Activated naive CD8-positive, alpha-beta T cell (primary cell): Measurements from ENCODE around the gene GPD2.

ENCODE experiments used
- H3K27ac Mint-ChIP-seq: one replicate; pipeline ENCODE4 v1.8.0; 2021; ENCODE audit warnings: mixed read lengths
- H3K27me3 Mint-ChIP-seq: one replicate; pipeline ENCODE4 v1.8.0; 2021; ENCODE audit warnings: mixed read lengths
- H3K36me3 Mint-ChIP-seq: one replicate; pipeline ENCODE4 v1.8.0; 2021; ENCODE audit warnings: mixed read lengths
- H3K4me1 Mint-ChIP-seq: one replicate; pipeline ENCODE4 v1.8.0; 2021; ENCODE audit warnings: low read depth, mixed read lengths
- H3K4me3 Mint-ChIP-seq: one replicate; pipeline ENCODE4 v1.8.0; 2021; ENCODE audit warnings: mild to moderate bottlenecking, mixed read lengths
- H3K9me3 Mint-ChIP-seq: one replicate; pipeline ENCODE4 v1.8.0; 2021; ENCODE audit warnings: low read depth, mixed read lengths

Gene GPD2

GRCh38 chr2:156455361-156455975 lies 19.3 kb downstream of the GPD2 start:
- Mint-ChIP-seq H3K36me3 (peaks cover 12% of the 10 kb centered on the region), H3K4me3 (no peak overlapping the region), H3K27ac (no peak overlapping the region), H3K4me1 (peaks cover 22% of the 10 kb centered on the region), H3K9me3 (no peaks in the 10 kb centered on the region), H3K27me3 (no peaks in the 10 kb centered on the region)

DNA sequence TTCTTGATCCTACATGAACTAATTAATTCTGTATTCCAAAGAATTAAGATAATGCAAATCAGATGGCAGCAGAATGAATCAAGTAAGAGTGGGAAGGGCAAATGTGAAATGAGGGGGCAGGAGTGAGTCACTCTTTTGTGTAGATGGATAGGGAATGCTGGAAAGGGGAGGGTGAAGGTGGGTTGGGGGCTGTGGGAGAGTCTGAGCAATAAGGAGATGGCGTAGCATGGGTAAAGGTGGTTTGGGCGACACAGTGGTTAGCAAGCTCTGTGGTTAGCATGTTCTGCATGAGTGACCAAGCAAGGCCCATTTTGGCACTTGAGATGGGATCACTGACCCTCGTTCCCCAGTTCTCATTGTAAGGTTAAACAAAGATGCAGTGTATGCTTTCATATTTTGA lies 20.4 kb downstream of the GPD2 start:
- H3K4me1 Mint-ChIP-seq = peaks cover 23% of the 10 kb centered on the region
- no peak overlapping the region for H3K4me3 Mint-ChIP-seq
- no peaks in the 10 kb centered on the region for H3K9me3 Mint-ChIP-seq
- H3K36me3 Mint-ChIP-seq = peaks cover 14% of the 10 kb centered on the region
- H3K27me3 Mint-ChIP-seq = no peaks in the 10 kb centered on the region
- no peak overlapping the region for H3K27ac Mint-ChIP-seq

GRCh38 chr2:156457523-156458517 lies 21.6 kb downstream of the GPD2 start:
- Mint-ChIP-seq H3K4me1 (peaks cover 23% of the 10 kb centered on the region), H3K9me3 (no peaks in the 10 kb centered on the region), H3K27me3 (no peaks in the 10 kb centered on the region), H3K36me3 (peaks cover 11% of the 10 kb centered on the region), H3K27ac (no peak overlapping the region), H3K4me3 (no peak overlapping the region)

DNA sequence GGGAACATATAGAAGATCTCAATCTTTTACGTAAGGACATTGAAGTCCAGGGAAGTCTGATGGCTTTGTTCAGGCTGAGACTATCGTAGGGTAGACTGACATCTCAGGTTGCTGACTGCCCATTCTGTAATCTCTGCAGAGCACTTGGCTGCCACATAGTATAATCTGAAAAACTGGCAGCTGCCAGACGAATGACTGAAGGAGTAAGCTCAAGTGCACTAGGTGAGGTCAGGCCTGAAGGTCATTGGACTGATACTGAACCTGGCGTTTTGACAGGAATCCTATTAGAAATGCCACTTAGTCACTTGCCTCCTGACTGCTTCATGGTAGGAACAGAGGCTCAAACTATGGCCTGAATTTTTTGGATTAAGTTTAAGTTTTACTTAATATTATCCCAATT lies 23.5 kb downstream of the GPD2 start:
- peaks cover 8% of the 10 kb centered on the region for H3K36me3 Mint-ChIP-seq
- H3K9me3 Mint-ChIP-seq = no peaks in the 10 kb centered on the region
- H3K27me3 Mint-ChIP-seq = no peaks in the 10 kb centered on the region
- peaks cover 20% of the 10 kb centered on the region for H3K4me1 Mint-ChIP-seq
- H3K27ac Mint-ChIP-seq = no peak overlapping the region
- H3K4me3 Mint-ChIP-seq = no peak overlapping the region

GRCh38 chr2:156464106-156464505 lies 27.9 kb downstream of the GPD2 start:
- H3K4me1 Mint-ChIP-seq = peaks cover 15% of the 10 kb centered on the region
- H3K27me3 Mint-ChIP-seq = no peaks in the 10 kb centered on the region
- H3K4me3 Mint-ChIP-seq = no peak overlapping the region
- H3K27ac Mint-ChIP-seq = no peak overlapping the region
- peaks cover 2% of the 10 kb centered on the region for H3K36me3 Mint-ChIP-seq
- H3K9me3 Mint-ChIP-seq = no peaks in the 10 kb centered on the region

DNA sequence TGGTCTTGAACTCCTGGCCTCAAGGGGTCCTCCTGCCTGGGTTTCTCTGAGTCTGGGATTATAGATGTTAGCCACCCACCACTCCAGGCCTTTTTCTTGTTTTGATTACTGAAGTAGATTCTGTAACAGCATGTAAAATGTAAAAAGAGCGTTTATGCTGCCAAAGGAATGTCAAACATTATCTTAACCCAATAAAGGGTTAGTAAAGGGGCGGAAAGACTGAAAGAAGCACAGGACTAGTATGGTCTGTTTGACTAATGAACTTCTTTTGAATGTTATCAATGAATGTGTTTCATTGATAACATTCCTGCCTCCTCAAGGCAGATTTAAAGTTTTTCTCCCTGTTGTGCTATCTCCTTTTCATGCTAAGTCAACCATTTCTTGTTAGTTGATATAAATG lies 29.4 kb downstream of the GPD2 start:
- Mint-ChIP-seq H3K27me3 (no peaks in the 10 kb centered on the region), H3K9me3 (no peaks in the 10 kb centered on the region), H3K27ac (no peak overlapping the region), H3K36me3 (peaks cover 7% of the 10 kb centered on the region), H3K4me3 (no peak overlapping the region), H3K4me1 (peaks cover 18% of the 10 kb centered on the region)

DNA sequence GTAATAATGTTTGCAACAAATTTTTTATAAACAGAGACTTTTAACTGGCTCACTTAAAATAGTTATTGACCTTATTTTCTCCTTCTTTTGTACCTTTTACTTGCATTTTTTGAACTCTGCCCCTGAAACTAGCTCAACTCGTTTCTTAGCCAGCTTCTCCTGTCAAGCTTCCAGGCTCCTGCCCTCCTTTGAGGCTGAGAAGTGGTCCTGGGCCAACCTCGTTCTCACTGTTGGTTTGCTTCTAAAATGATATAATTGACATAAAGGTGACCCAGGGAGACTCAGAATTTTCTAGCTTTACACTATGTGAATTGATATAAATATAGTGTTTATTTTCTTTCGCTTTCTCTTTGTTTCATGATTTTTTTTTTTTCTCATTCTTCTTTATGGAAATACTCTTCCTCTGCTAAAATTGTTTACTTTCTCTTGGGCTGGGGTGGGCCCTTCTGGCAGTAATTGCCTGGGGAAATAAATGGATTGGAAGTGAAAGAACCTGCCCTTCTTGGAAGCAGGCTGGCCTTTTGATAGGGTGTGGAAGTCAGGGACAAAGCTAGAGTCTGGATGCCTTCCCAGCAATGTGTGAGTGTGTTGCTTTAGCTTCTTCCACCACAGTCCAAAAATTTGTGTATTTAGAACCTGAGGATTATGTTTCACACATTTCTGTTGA lies 30.7 kb downstream of the GPD2 start:
- Mint-ChIP-seq H3K27ac (no peak overlapping the region), H3K36me3 (peaks cover 5% of the 10 kb centered on the region), H3K27me3 (no peaks in the 10 kb centered on the region), H3K4me1 (peaks cover 28% of the 10 kb centered on the region), H3K9me3 (no peaks in the 10 kb centered on the region), H3K4me3 (no peak overlapping the region)

- no peak overlapping the region for H3K27ac Mint-ChIP-seq
- peaks cover 33% of the 10 kb centered on the region for H3K4me1 Mint-ChIP-seq
- no peaks in the 10 kb centered on the region for H3K27me3 Mint-ChIP-seq
- H3K9me3 Mint-ChIP-seq = no peaks in the 10 kb centered on the region
- peaks cover 5% of the 10 kb centered on the region for H3K36me3 Mint-ChIP-seq
- H3K4me3 Mint-ChIP-seq = no peak overlapping the region
These were observed 34.9 kb downstream of the GPD2 start for GRCh38 chr2:156470975-156471583.

GRCh38 chr2:156471762-156472161 lies 35.6 kb downstream of the GPD2 start:
- H3K4me1 Mint-ChIP-seq = peaks cover 33% of the 10 kb centered on the region
- H3K27ac Mint-ChIP-seq = no peak overlapping the region
- no peak overlapping the region for H3K4me3 Mint-ChIP-seq
- H3K36me3 Mint-ChIP-seq = peaks cover 7% of the 10 kb centered on the region
- H3K27me3 Mint-ChIP-seq = no peaks in the 10 kb centered on the region
- no peaks in the 10 kb centered on the region for H3K9me3 Mint-ChIP-seq

GRCh38 chr2:156472686-156473085 lies 36.5 kb downstream of the GPD2 start:
- H3K9me3 Mint-ChIP-seq = no peaks in the 10 kb centered on the region
- H3K27ac Mint-ChIP-seq = no peak overlapping the region
- H3K36me3 Mint-ChIP-seq = peaks cover 8% of the 10 kb centered on the region
- peaks cover 33% of the 10 kb centered on the region for H3K4me1 Mint-ChIP-seq
- no peak overlapping the region for H3K4me3 Mint-ChIP-seq
- no peaks in the 10 kb centered on the region for H3K27me3 Mint-ChIP-seq

GRCh38 chr2:156473445-156473844 lies 37.3 kb downstream of the GPD2 start:
- peaks cover 30% of the 10 kb centered on the region for H3K4me1 Mint-ChIP-seq
- H3K27ac Mint-ChIP-seq = no peak overlapping the region
- H3K9me3 Mint-ChIP-seq = no peaks in the 10 kb centered on the region

DNA sequence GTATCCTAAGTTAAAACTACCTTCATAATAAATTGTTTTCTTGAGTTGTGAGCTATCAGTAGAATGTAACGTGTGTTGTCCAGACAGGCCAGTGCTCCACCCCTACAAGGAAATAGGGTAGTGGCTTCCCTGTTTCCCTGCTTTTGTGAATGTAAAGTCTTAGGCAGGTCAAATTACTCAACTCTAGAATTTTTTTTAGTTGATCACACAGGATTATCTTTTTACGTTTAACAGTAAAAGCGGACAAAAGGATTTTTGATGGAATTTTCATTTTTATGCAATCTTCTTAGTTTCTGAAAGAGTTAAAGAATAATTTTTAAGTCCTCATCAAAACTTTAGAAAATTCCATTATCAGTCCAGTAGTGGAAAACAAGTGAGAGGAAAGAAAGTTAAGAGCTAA lies 38.2 kb downstream of the GPD2 start:
- Mint-ChIP-seq H3K27ac (no peak overlapping the region), H3K9me3 (no peaks in the 10 kb centered on the region), H3K36me3 (peaks cover 9% of the 10 kb centered on the region), H3K4me3 (no peak overlapping the region), H3K27me3 (no peaks in the 10 kb centered on the region), H3K4me1 (peaks cover 29% of the 10 kb centered on the region)

More at GRCh38 chr2:156473445-156473844, 37.3 kb downstream of the GPD2 start:
- Mint-ChIP-seq H3K36me3 (peaks cover 8% of the 10 kb centered on the region), H3K27me3 (no peaks in the 10 kb centered on the region), H3K4me3 (no peak overlapping the region)

- H3K36me3 Mint-ChIP-seq = peaks cover 6% of the 10 kb centered on the region
- H3K27ac Mint-ChIP-seq = no peak overlapping the region
- no peaks in the 10 kb centered on the region for H3K9me3 Mint-ChIP-seq
- H3K27me3 Mint-ChIP-seq = no peaks in the 10 kb centered on the region
- H3K4me1 Mint-ChIP-seq = peaks cover 27% of the 10 kb centered on the region
- no peak overlapping the region for H3K4me3 Mint-ChIP-seq
These were observed 40.1 kb downstream of the GPD2 start for GRCh38 chr2:156476021-156476849.

- peaks cover 6% of the 10 kb centered on the region for H3K36me3 Mint-ChIP-seq
- H3K9me3 Mint-ChIP-seq = no peaks in the 10 kb centered on the region
- H3K4me3 Mint-ChIP-seq = no peak overlapping the region
- no peaks in the 10 kb centered on the region for H3K27me3 Mint-ChIP-seq
- H3K27ac Mint-ChIP-seq = no peak overlapping the region
- H3K4me1 Mint-ChIP-seq = peaks cover 23% of the 10 kb centered on the region
These were observed 40.6 kb downstream of the GPD2 start for GRCh38 chr2:156476850-156477206.
